SK-N-MC (cell line): Measurements from ENCODE around the gene FAM110A.

Experiments
- EZH2 ChIP-seq: fragments of 200-600 bp; sonication (generic); IDR thresholded peaks from one replicate; pipeline ENCODE4 v1.6.1; 2017; ENCODE audit warnings: antibody characterized with exemption
- POLR2AphosphoS5 ChIP-seq: IDR thresholded peaks from 2 replicates; pipeline ENCODE4 v1.6.1; 2012; ENCODE audit warnings: mild to moderate bottlenecking, low read depth, low read length, borderline replicate concordance

DNA sequence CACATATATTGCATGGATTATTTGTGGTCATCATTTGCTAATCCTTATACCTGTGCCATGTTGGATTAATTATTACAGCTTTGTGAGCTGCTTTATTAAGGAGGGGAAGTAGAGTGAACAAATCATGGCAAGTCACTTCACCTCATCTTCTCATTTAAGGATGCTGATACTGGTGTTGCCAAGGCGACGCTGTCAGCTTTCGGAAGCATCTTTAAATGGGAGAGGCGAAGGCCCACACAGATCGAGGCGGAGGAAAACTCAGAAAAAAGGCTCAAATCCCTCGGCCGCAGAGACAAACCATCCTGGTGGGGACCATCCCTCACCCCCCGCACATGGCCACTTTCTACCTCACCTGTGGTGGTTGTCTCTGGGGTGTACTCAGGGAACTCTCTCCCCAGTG is 34.8 kb downstream of the FAM110A start:
- no peak for TF ChIP-seq EZH2
- no peak for TF ChIP-seq POLR2AphosphoS5
